IMR-90 (cell line): ENCODE measurements around the gene C13orf46. TPM values are rescaled to one million over a fixed set of nuclear protein-coding genes. Genes with fewer than 3 reads are reported as not detected.

Experiments used
- ATAC-seq: fragments of 200-7000 bp; cut with Tn5 transposase; 2 replicates; pipeline ENCODE4 v1.9.1; 2020; ENCODE audit warnings: low read depth, mild to moderate bottlenecking, moderate library complexity
- BruUV-seq: library from RNA; stranded (reverse); fragments of 400-500 nt; replicated peaks from 2 replicates; lab custom pipeline; 2021; lab: Mats Ljungman, UMichigan
- CTCF ChIA-PET: fragments of 300-600 bp; formaldehyde crosslinking; extraction: SDS; loops from one replicate; lab custom pipeline; 2021; ENCODE audit warnings: antibody characterized with exemption; lab: Yijun Ruan, JAX
- POLR2A ChIA-PET: fragments of 300-600 bp; sonication (Branson Sonifier 250); formaldehyde crosslinking; loops from one replicate; lab custom pipeline; 2022; ENCODE audit warnings: antibody characterized with exemption; ENCODE audit not compliant: unreplicated experiment; lab: Charles Lee
- DNase-seq: peaks from one replicate; pipeline ENCODE4 v3.0.0; 2013
- H2AFZ ChIP-seq: replicated peaks from 2 replicates; pipeline ENCODE3; 2013; ENCODE audit warnings: low read length, mild to moderate bottlenecking; ENCODE audit not compliant: poor library complexity
- H2AK5ac ChIP-seq: 2 replicates; pipeline ENCODE4 v1.6.1; 2013; ENCODE audit warnings: low read depth, low read length, inconsistent platforms
- H2AK9ac ChIP-seq: replicated peaks from 2 replicates; pipeline ENCODE3; 2013; ENCODE audit warnings: mild to moderate bottlenecking, low read depth, low read length, moderate library complexity; ENCODE audit not compliant: poor library complexity
- H2BK120ac ChIP-seq: 2 replicates; pipeline ENCODE4 v1.6.1; 2013; ENCODE audit warnings: low read depth, low read length, inconsistent platforms
- H2BK15ac ChIP-seq: 3 replicates; pipeline ENCODE4 v1.6.1; 2013; ENCODE audit warnings: low read depth, low read length, inconsistent platforms
- H2BK20ac ChIP-seq: 2 replicates; pipeline ENCODE4 v1.6.1; 2013; ENCODE audit warnings: low read depth, mild to moderate bottlenecking, inconsistent platforms, low read length, moderate library complexity
- H2BK5ac ChIP-seq: 2 replicates; pipeline ENCODE4 v1.6.1; 2013; ENCODE audit warnings: mild to moderate bottlenecking, low read depth, low read length, inconsistent platforms; ENCODE audit not compliant: poor library complexity, severe bottlenecking
- H3K14ac ChIP-seq: replicated peaks from 2 replicates; pipeline ENCODE4 v1.6.1; 2013; ENCODE audit warnings: low read depth, low read length, inconsistent platforms
- H3K18ac ChIP-seq: 2 replicates; pipeline ENCODE4 v1.6.1; 2013; ENCODE audit warnings: low read depth, low read length, control low read depth
- H3K23ac ChIP-seq: 2 replicates; pipeline ENCODE4 v1.6.1; 2013; ENCODE audit warnings: low read depth, low read length, inconsistent platforms
- H3K27ac ChIP-seq: 2 replicates; pipeline ENCODE4 v1.5.1; 2013; ENCODE audit warnings: mild to moderate bottlenecking, control low read depth, low read length; ENCODE audit not compliant: insufficient read depth
- H3K27me3 ChIP-seq: 2 replicates; pipeline ENCODE4 v1.6.1; 2013; ENCODE audit warnings: low read length; ENCODE audit not compliant: control insufficient read depth, insufficient read depth
- H3K36me3 ChIP-seq: 2 replicates; pipeline ENCODE4 v1.6.1; 2013; ENCODE audit warnings: low read length, mixed read lengths; ENCODE audit not compliant: control insufficient read depth, insufficient read depth
- H3K4ac ChIP-seq: 2 replicates; pipeline ENCODE4 v1.6.1; 2013; ENCODE audit warnings: low read depth, low read length, inconsistent platforms
- H3K4me1 ChIP-seq: 2 replicates; pipeline ENCODE4 v1.6.1; 2013; ENCODE audit warnings: low read length, mixed read lengths; ENCODE audit not compliant: control insufficient read depth, insufficient read depth
- H3K4me2 ChIP-seq: 2 replicates; pipeline ENCODE4 v1.6.1; 2013; ENCODE audit warnings: low read depth, mild to moderate bottlenecking, control low read depth, low read length, moderate library complexity
- H3K4me3 ChIP-seq: 2 replicates; pipeline ENCODE4 v1.5.1; 2013; ENCODE audit warnings: low read depth, mild to moderate bottlenecking, control low read depth, low read length, moderate library complexity; ENCODE audit not compliant: insufficient read depth
- H3K56ac ChIP-seq: 2 replicates; pipeline ENCODE4 v1.6.1; 2013; ENCODE audit warnings: low read length, inconsistent platforms; ENCODE audit not compliant: insufficient read depth; ENCODE audit errors: extremely low read depth
- H3K79me1 ChIP-seq, 2 experiments: 2 replicates each; pipeline ENCODE4 v1.6.1; 2013; ENCODE audit warnings: low read length in 2 of 2, inconsistent platforms in 1 of 2, low read depth in 1 of 2
- H3K9ac ChIP-seq: 2 replicates; pipeline ENCODE4 v1.6.1; 2013; ENCODE audit warnings: low read depth, low read length, control low read depth
- H3K9me1 ChIP-seq: 2 replicates; pipeline ENCODE4 v1.6.1; 2013; ENCODE audit warnings: low read length, inconsistent platforms; ENCODE audit not compliant: insufficient read depth
- H3K9me3 ChIP-seq: 2 replicates; pipeline ENCODE4 v1.6.1; 2013; ENCODE audit warnings: low read length; ENCODE audit not compliant: control insufficient read depth, insufficient read depth
- H4K20me1 ChIP-seq: 2 replicates; pipeline ENCODE4 v1.6.1; 2013; ENCODE audit warnings: low read length, inconsistent platforms; ENCODE audit not compliant: insufficient read depth
- H4K5ac ChIP-seq: 2 replicates; pipeline ENCODE4 v1.6.1; 2013; ENCODE audit warnings: mild to moderate bottlenecking, low read depth, low read length, control low read depth
- H4K8ac ChIP-seq, 2 experiments: 2 replicates each; pipeline ENCODE4 v1.6.1; 2013; ENCODE audit warnings: low read depth in 2 of 2, low read length in 2 of 2, control low read depth in 1 of 2, inconsistent platforms in 1 of 2
- H4K91ac ChIP-seq: 2 replicates; pipeline ENCODE4 v1.6.1; 2013; ENCODE audit warnings: low read depth, low read length, inconsistent platforms; ENCODE audit not compliant: insufficient read depth
- BHLHE40 ChIP-seq: fragments of 150-350 bp; IDR thresholded peaks from 2 replicates; pipeline ENCODE4 v1.6.1; 2016; ENCODE audit warnings: mild to moderate bottlenecking, low read depth, low read length
- MAZ ChIP-seq: IDR thresholded peaks from 2 replicates; pipeline ENCODE4 v1.6.1; 2012; ENCODE audit warnings: low read depth, mild to moderate bottlenecking, low read length, improper control_type of control experiment, moderate library complexity, borderline replicate concordance
- POLR2A ChIP-seq: IDR thresholded peaks from 2 replicates; pipeline ENCODE4 v1.6.1; 2012; ENCODE audit warnings: mild to moderate bottlenecking, low read depth, low read length
- RCOR1 ChIP-seq: IDR thresholded peaks from 2 replicates; pipeline ENCODE4 v1.6.1; 2012; ENCODE audit warnings: mild to moderate bottlenecking, low read length, improper control_type of control experiment; ENCODE audit not compliant: insufficient replicate concordance
- SMC3 ChIP-seq: fragments of 150-350 bp; IDR thresholded peaks from 2 replicates; pipeline ENCODE4 v1.6.1; 2016; ENCODE audit warnings: low read depth, mild to moderate bottlenecking, antibody characterized with exemption, low read length, moderate library complexity
- WGBS, 2 experiments: methylation state at CpG; one replicate each; pipeline versions ENCODE4 v1.1.5 to v1.1.7; 2013; ENCODE audit warnings: missing lambda C conversion rate in 2 of 2; ENCODE audit not compliant: insufficient read length in 1 of 2; ENCODE audit errors: extremely low coverage in 2 of 2; 5-methylcytosine and 5-hydroxymethylcytosine counted together
- dilution Hi-C: fragments of 300-500 bp; cut with HindIII; formaldehyde crosslinking; loops from one replicate; pipeline ENCODE4 v1.14.3; 2018; ENCODE audit warnings: low sequenced_read_pairs; ENCODE audit not compliant: unreplicated experiment
- in situ Hi-C: fragments of 300-500 bp; cut with MboI; formaldehyde crosslinking; loops from 3 replicates; pipeline ENCODE4 v1.14.3; 2019; ENCODE audit warnings: low sequenced_read_pairs, inconsistent platforms, mixed read lengths
- intact Hi-C: fragments of 100-400 bp; cut with micrococcal nuclease; formaldehyde crosslinking; loops from 2 replicates; pipeline ENCODE4 v1.10.0; 2022
- polyA plus RNA-seq, 3 experiments: library from polyadenylated mRNA; depleted of rRNA; stranded (reverse); fragments of >200 nt; gene quantifications; 2 replicates each; pipeline ENCODE4 v1.2.3, GENCODE V29; 2012; ENCODE audit warnings: low replicate concordance in 1 of 3
- total RNA-seq: library from RNA; depleted of rRNA; stranded (reverse); fragments of >200 nt; gene quantifications from 2 replicates; pipeline ENCODE4 v1.2.3, GENCODE V29; 2012
- TF ChIP-seq, protein P1 (sequence below): fragments of 150-350 bp; IDR thresholded peaks from 2 replicates; pipeline ENCODE4 v1.6.1; 2017; ENCODE audit warnings: mild to moderate bottlenecking, antibody characterized with exemption, low read length, low read depth

The C13orf46 gene
- total and polyA plus RNA-seq, 2 of the 4 experiments (the other 2 are of a cell fraction), result under 0.01 to 2.1 TPM

DNA sequence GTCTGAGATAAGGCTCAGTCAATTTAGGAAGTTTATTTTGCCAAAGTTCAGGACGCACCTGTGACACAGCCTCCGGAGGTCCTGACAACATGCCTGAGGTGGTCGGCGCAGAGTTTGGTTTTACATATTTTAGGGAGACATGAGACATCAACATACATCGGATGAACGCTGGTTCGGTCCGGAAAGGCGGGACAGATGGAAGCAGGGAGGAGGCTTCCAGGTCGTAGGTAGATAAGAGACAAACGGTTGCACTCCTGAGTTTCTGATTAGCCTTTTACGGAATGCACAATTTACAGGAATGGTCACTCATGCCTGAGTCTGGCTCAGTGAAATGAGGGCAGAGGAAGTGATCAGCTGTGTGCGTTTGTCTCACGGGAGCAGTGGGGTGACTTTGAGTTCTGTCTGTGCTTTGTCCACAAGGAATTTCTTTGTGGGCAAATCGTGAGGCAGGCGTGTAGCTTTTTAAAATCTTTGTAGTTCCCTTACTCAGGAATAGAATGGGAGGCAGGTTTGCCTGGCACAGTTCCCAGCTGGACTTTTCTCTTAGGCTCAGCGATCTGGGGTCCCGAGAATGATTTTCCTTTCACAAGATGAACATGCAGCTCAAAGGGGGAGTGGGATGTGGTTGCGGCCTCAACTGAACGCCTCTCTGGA, 36.2 kb downstream of the C13orf46 start (continued):
- no peak for TF ChIP-seq MAZ

GRCh38 chr13:113937073-113937472, 36.8 kb downstream of the C13orf46 start:
- H2BK5ac ChIP-seq, result no peak overlapping the region
- no peak overlapping the region for H4K5ac ChIP-seq
- no peak overlapping the region for H3K23ac ChIP-seq
- H2BK20ac ChIP-seq, result no peak overlapping the region
- BruUV-seq, result no TSS peak
- H3K9me3 ChIP-seq, result no peaks in the 10 kb centered on the region
- no peak overlapping the region for H4K91ac ChIP-seq
- H2AK5ac ChIP-seq, result no peak overlapping the region; the same call in 1 of the 2 replicates
- H3K56ac ChIP-seq, result no peak overlapping the region
- no peak overlapping the region for H3K27ac ChIP-seq
- WGBS, 2 experiments, result 95% methylated on average over 7 of the region's 12 CpGs; no CpG with 5 or more reads in 1 of the 2 experiments
- H4K8ac ChIP-seq, result no peak overlapping the region
- ChIA-PET CTCF (no interaction called here), POLR2A (no interaction called here)
- peaks cover 0 to 27% of the 10 kb centered on the region in 2 experiments; a peak in 1 of 4 replicates for H3K79me1 ChIP-seq
- H3K36me3 ChIP-seq, result no peaks in the 10 kb centered on the region
- ATAC-seq (no peak), DNase-seq (no peak)
- intact Hi-C loops, result no loop called here
- peaks cover 7% of the 10 kb centered on the region; the same call in 1 of the 2 replicates for H3K4me1 ChIP-seq
- H3K9ac ChIP-seq, result no peak overlapping the region
- H3K4me2 ChIP-seq, result no peak overlapping the region
- no peak overlapping the region for H2BK15ac ChIP-seq
- H3K4me3 ChIP-seq, result no peak overlapping the region
- H2AK9ac ChIP-seq, result no peak overlapping the region
- no peak overlapping the region for H2BK120ac ChIP-seq
- no peak overlapping the region for H3K4ac ChIP-seq
- H3K18ac ChIP-seq, result no peak overlapping the region
- dilution Hi-C loops, result no loop called here
- no peaks in the 10 kb centered on the region for H3K27me3 ChIP-seq
- H3K14ac ChIP-seq, result no peak overlapping the region; the same call in 1 of the 2 replicates
- H4K20me1 ChIP-seq, result no peaks in the 10 kb centered on the region; the same call in 1 of the 2 replicates
- no peaks in the 10 kb centered on the region; the same call in 1 of the 2 replicates for H3K9me1 ChIP-seq
- in situ Hi-C loops, result no loop called here
- H2AFZ ChIP-seq, result no peak overlapping the region
- TF ChIP-seq, protein P1, sequence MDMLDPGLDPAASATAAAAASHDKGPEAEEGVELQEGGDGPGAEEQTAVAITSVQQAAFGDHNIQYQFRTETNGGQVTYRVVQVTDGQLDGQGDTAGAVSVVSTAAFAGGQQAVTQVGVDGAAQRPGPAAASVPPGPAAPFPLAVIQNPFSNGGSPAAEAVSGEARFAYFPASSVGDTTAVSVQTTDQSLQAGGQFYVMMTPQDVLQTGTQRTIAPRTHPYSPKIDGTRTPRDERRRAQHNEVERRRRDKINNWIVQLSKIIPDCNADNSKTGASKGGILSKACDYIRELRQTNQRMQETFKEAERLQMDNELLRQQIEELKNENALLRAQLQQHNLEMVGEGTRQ, result no peak
- no peak for TF ChIP-seq POLR2A
- TF ChIP-seq RCOR1, result no peak
- TF ChIP-seq SMC3, result no peak
- TF ChIP-seq MAZ, result no peak
- TF ChIP-seq BHLHE40, result no peak
